SU-DHL-6 (cell line): ENCODE results near the gene SOX15.

Experiments used
- EZH2phosphoT487 ChIP-seq: fragments of 200-600 bp; sonication (generic), shearing (Covaris generic); conservative IDR thresholded peaks from 2 replicates; pipeline ENCODE4 v1.6.1; 2018; ENCODE audit warnings: mild to moderate bottlenecking, antibody characterized with exemption, low read length, moderate library complexity, mixed read lengths
- TF ChIP-seq, protein P1 (sequence below): fragments of 200-600 bp; sonication (generic); IDR thresholded peaks from one replicate; pipeline ENCODE4 v1.5.1; 2017; ENCODE audit warnings: antibody characterized with exemption, mild to moderate bottlenecking, low read length, moderate library complexity; ENCODE audit not compliant: insufficient read depth, poor library complexity, severe bottlenecking

DNA sequence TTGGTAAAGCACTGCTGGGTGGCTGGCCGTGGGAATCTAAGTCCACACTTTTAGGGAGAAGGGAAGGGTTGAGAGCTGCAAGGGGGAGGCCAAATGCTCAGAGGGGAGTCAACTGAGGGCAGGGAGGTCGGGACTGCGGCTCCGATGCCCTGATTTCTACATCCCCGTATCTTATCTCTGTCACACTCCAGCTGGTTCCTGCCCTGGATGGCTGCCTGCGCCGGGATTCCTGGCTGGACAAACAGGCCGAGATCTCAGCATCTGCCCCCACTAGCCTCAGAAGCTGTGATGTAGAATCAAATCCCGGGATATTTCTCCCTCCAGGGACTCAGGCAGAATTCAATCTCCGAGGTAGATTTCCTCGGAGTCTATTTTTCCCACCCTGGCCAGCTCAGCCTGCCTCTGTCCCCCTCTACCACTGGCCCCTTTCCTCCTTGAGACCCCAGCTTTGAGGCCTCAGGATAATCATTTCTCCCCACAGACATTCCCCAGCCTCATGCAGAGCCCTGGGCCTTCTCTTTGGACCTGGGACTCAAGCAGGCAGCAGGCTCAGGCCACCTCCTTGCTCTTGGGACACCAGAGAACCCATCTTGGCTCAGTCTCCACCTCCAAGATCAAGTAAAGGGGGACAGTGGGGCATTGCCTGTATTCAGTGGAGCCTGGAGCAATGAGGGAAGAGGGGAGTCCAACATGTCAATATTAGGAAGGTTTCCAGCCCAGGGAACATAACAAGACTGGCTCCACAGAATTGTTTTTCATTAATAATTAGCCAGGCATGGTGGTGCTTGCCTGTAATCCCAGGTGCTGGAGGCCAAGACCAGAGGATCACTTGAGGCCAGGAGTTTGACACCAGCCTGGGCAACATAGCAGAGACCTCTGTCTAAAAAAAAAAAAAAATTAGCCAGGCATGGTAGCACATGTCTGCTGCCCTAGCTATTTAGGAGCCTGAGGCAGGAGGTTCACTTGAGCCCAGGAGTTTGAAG, 41.8 kb upstream of the SOX15 start:
- TF ChIP-seq, protein P1, sequence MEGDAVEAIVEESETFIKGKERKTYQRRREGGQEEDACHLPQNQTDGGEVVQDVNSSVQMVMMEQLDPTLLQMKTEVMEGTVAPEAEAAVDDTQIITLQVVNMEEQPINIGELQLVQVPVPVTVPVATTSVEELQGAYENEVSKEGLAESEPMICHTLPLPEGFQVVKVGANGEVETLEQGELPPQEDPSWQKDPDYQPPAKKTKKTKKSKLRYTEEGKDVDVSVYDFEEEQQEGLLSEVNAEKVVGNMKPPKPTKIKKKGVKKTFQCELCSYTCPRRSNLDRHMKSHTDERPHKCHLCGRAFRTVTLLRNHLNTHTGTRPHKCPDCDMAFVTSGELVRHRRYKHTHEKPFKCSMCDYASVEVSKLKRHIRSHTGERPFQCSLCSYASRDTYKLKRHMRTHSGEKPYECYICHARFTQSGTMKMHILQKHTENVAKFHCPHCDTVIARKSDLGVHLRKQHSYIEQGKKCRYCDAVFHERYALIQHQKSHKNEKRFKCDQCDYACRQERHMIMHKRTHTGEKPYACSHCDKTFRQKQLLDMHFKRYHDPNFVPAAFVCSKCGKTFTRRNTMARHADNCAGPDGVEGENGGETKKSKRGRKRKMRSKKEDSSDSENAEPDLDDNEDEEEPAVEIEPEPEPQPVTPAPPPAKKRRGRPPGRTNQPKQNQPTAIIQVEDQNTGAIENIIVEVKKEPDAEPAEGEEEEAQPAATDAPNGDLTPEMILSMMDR = no peak
- no peak for TF ChIP-seq EZH2phosphoT487
